22Rv1 (cell line): Measurements from ENCODE around the gene DDX23.

Source experiments
- CTCF ChIP-seq: fragments of 450-650 bp; IDR thresholded peaks from 2 replicates; pipeline ENCODE4 v1.5.1; 2017; ENCODE audit warnings: mild to moderate bottlenecking
- ZFX ChIP-seq: fragments of 450-650 bp; IDR thresholded peaks from 2 replicates; pipeline ENCODE4 v1.6.1; 2017; ENCODE audit warnings: antibody characterized with exemption, borderline replicate concordance

- TF ChIP-seq CTCF (no peak), ZFX (no peak)
These were observed 24.4 kb downstream of the DDX23 start for GRCh38 chr12:48827513-48828096.
